ENCODE measurements around the gene CAPN2. TPM values are rescaled to one million over a fixed set of nuclear protein-coding genes. Genes with fewer than 3 reads are reported as not detected.
A peak's percentile ranks its signal among the peaks of the same experiment; 100 is the strongest.

Gene CAPN2
- 69.6 and 73.1 TPM in 2 replicates for total RNA-seq

DNA sequence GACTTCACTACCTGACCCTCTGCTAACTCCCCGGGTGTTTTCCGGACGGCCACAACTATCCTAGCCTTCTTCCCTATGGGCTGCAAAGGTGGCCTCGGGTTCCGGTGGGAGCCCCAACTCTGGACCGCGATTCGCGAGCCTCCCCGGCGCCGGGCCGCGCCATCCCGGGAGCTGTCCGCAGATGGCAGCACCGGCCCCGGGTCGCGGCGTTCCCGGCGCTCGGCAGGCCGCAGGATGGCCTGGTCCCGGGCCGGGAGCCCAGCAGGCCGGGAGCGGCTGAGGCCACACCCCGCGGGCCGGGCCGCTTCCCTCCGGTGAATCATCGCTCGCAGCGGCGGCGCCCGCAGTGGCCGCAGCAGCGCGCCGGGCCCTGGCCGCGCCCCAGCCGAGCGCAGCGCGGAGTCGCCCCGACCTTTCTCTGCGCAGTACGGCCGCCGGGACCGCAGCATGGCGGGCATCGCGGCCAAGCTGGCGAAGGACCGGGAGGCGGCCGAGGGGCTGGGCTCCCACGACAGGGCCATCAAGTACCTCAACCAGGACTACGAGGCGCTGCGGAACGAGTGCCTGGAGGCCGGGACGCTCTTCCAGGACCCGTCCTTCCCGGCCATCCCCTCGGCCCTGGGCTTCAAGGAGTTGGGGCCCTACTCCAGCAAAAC, at the start of gene CAPN2:
Gene CAPN2, plus strand, starts transcription at position 346 of the 656 bp plus-strand sequence. Its CDS starts 102 bp downstream, at position 448.
- peaks cover 12% of the 10 kb centered on the region for H3K36me3 Mint-ChIP-seq (ENCODE audit: low read depth)
- H3K4me1 Mint-ChIP-seq = peaks cover 66% of the 10 kb centered on the region
- H3K27me3 Mint-ChIP-seq = peaks cover 7% of the 10 kb centered on the region
- H3K9me3 Mint-ChIP-seq = no peaks in the 10 kb centered on the region
- peak; percentile 90 for DNase-seq
- H3K27ac Mint-ChIP-seq = peak within 1 kb of the TSS; percentile 87
- intact Hi-C loops (cut with micrococcal nuclease) = loop anchor here (1.0 to 10.0 kb wide), 3 partner anchors 9 to 998 kb away; partner anchors contain the start of genes AIDA and BROX
- H3K4me3 Mint-ChIP-seq = peak within 1 kb of the TSS; percentile 96

DNA sequence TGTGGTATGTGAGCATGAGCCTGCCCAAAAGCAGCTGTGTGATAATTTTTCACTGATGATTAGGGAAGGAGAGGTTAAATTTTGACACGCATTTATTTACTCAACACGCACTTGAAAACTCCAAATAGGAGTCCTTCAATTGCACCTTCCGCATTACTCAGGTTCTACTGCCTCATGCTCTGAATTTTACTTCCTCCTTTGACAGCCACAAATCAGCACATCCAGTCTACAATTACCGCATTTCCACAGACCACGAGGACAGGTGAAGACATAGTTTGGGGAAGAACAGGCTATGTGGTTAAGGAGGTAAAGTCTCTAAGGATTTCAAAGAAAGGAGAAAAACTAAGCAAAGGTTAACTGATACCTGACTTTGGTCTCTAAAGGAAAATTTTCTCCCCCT, 49.4 kb upstream of the CAPN2 start:
- peaks cover 13% of the 10 kb centered on the region for H3K27me3 Mint-ChIP-seq
- intact Hi-C loops (cut with micrococcal nuclease) = no loop called here
- no peaks in the 10 kb centered on the region for H3K9me3 Mint-ChIP-seq
- no peaks in the 10 kb centered on the region for H3K36me3 Mint-ChIP-seq (ENCODE audit: low read depth)
- no peak overlapping the region for H3K4me3 Mint-ChIP-seq
- H3K27ac Mint-ChIP-seq = no peak overlapping the region
- H3K4me1 Mint-ChIP-seq = no peaks in the 10 kb centered on the region
- no peak for DNase-seq

DNA sequence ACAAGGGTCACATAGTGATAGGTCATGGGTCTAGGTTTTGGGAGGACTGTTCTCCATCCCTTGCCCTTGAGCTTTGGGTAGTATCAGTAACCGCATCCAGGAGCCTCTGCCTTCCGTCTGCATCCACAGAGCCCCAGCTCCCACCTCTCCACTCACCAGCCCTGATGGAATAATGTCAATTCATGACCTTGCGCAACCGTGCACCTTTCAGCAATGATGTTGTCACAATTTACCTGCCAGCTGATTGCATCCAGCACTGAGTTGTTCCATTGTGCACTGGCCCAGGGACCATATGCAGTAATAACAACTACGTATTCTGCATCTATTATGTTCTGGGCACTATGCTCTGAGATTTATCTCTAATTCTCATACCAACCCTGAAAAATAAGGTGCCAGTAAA, 48.2 kb upstream of the CAPN2 start:
- DNase-seq = no peak
- intact Hi-C loops (cut with micrococcal nuclease) = no loop called here
- H3K4me1 Mint-ChIP-seq = no peaks in the 10 kb centered on the region
- H3K27me3 Mint-ChIP-seq = peaks cover 13% of the 10 kb centered on the region
- H3K36me3 Mint-ChIP-seq (ENCODE audit: low read depth) = no peaks in the 10 kb centered on the region
- no peaks in the 10 kb centered on the region for H3K9me3 Mint-ChIP-seq
- H3K4me3 Mint-ChIP-seq = no peak overlapping the region
- H3K27ac Mint-ChIP-seq = no peak overlapping the region

DNA sequence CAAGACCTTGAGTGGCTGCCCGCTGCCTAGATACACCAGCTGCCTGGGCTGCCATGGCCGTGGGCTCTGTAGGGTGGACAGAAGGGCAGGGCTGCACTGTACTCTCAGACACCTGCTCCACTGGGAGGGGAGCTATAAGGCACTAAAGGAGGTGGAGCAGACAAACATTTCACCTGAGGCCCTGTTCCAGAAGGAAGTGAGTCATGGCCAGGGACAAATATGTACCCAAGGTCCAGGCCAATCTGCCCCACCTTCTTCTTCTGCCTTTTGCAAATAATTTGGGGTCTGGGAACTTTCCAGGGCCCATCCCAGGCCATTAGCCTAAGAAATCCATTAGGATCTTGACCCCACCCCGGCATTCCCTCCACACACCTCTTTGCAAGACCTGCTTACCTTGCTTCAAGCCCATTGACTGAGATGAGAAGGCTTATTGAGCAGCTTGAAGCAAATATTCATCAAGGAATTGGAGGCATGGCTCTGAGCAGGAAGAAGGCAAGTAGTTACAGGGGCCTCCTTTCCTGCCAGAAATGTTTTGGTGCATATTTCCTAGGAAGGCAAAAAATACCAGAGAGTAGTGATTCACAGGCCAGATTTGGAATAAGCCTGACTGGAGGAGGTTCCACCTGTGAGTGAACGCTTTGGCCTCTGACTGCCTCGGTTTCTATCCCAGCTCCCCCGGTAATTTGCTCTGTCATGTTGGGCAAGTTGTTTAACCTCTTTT, 46.6 kb upstream of the CAPN2 start, which contains the start of gene CAPN8:
Gene CAPN8, minus strand, starts transcription at position 110 of the 721 bp plus-strand sequence. Its CDS starts 55 bp downstream, at position 55.
- no peak for DNase-seq
- Mint-ChIP-seq H3K36me3 (ENCODE audit: low read depth) (no peaks in the 10 kb centered on the region), H3K9me3 (no peaks in the 10 kb centered on the region), H3K27me3 (peaks cover 13% of the 10 kb centered on the region), H3K27ac (no peak within 1 kb of the TSS), H3K4me1 (no peaks in the 10 kb centered on the region), H3K4me3 (no peak within 1 kb of the TSS)
- intact Hi-C loops (cut with micrococcal nuclease) = no loop called here

DNA sequence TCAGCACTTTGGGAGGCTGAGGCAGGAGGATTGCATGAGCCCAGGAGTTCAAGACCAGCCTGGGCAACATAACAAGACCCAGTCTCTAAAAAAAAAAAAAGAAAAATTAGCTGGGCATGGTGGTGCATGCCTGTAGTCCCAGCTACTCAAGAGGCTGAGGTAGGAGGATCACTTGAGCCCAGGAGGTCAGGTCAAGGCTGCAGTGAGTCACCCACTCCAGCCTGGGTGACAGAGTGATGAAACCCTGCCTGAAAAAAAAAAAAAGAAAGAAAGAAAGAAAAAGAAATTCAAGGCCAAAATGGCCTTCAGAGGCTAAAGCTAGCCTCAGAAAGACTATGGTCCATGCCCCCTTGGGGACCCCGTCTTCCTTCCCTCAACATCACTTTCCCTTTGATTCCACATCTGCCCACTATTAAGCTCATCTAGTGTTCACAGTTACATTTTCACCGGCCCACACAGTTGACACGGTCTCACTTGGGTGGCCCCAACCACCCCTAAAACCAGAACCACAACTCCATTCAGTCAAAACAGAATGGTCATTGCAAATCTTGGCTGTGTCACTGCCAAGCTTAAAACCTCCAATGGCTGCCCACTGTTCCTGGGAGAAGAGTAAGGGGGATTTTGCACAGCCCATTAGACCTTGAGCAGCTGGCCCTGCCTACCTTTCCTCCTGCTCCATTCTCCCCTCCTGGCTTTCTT, 44.7 kb upstream of the CAPN2 start:
- no peaks in the 10 kb centered on the region for H3K36me3 Mint-ChIP-seq (ENCODE audit: low read depth)
- no peaks in the 10 kb centered on the region for H3K4me1 Mint-ChIP-seq
- DNase-seq = no peak
- H3K4me3 Mint-ChIP-seq = no peak overlapping the region
- no peaks in the 10 kb centered on the region for H3K9me3 Mint-ChIP-seq
- intact Hi-C loops (cut with micrococcal nuclease) = no loop called here
- H3K27ac Mint-ChIP-seq = no peak overlapping the region
- H3K27me3 Mint-ChIP-seq = peaks cover 12% of the 10 kb centered on the region

DNA sequence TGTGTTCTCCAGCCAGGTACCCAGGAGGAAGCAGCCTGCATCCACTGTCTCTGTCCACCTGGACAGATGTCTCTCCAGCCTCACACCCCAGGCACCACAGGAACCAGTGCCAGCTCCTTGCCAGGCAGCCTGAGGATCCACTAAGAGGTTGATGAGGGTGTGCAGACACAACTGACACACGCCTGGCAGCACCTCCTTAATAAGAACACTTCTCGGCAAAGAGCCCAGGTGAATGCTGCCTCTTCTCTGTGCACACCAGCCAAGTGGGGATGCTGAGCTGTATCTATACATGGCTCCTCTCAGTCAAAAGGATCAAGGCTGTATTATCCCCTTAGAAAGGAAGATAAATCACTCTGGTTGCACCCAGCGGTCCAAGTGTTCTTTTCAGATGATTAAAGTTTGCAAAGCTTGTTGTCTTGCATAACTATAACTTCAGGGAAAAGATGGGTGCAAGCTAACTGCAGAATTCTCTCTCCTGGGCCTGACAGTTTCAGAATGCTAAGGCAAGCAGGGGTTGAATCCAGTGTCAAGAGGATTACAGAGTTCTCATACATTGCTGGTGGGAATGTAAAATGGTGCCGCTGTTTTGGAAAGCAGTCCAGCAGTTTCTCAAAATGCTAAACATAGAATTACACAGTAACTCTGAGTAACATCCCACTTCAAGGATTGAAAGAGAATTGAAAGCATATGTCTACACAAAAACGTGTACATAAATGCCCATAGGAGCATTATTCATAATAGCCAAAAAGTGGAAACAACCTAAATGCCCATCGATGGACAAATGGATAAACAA, 43.1 kb upstream of the CAPN2 start:
- H3K36me3 Mint-ChIP-seq (ENCODE audit: low read depth) = no peaks in the 10 kb centered on the region
- no peaks in the 10 kb centered on the region for H3K4me1 Mint-ChIP-seq
- H3K4me3 Mint-ChIP-seq = no peak overlapping the region
- no peak overlapping the region for H3K27ac Mint-ChIP-seq
- intact Hi-C loops (cut with micrococcal nuclease) = no loop called here
- peaks cover 4% of the 10 kb centered on the region for H3K27me3 Mint-ChIP-seq
- no peaks in the 10 kb centered on the region for H3K9me3 Mint-ChIP-seq
- no peak for DNase-seq

DNA sequence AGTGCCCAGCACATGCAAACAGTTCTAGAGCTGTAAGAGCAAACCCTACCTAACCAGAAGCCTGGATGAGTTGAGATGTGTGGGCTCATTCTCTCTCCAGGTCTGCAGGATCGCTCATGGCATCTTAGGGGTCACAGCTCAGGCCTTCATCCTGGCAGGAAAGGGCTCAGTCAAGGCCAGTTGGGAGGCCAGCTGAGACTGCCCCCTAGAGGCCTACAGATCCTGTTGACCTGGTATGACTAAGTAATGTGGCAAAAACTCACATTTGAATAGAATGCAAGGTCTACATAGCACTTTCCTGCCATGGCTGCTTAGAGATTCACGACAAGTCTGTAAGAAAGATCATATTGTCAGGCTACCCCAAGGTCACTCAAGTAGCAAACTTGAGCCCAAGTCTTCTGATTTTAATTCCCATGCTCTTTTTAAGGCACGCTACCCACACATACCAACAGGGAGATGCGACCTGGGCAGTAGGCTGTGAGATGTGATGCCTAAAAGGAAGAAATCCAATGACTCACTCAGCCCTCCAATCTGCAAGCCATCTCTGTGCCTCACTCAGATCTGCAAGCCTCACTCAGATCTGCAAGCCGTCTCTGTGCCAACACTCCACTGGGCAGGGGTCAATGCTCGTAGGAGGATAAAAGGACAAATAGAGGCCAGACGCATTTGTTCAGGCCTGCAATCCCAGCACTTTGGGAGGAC, 41.7 kb upstream of the CAPN2 start:
- peaks cover 4% of the 10 kb centered on the region for H3K27me3 Mint-ChIP-seq
- H3K27ac Mint-ChIP-seq = no peak overlapping the region
- no peaks in the 10 kb centered on the region for H3K4me1 Mint-ChIP-seq
- peak; percentile 60 for DNase-seq
- H3K36me3 Mint-ChIP-seq (ENCODE audit: low read depth) = no peaks in the 10 kb centered on the region
- intact Hi-C loops (cut with micrococcal nuclease) = no loop called here
- H3K9me3 Mint-ChIP-seq = peaks cover 5% of the 10 kb centered on the region
- no peak overlapping the region for H3K4me3 Mint-ChIP-seq

DNA sequence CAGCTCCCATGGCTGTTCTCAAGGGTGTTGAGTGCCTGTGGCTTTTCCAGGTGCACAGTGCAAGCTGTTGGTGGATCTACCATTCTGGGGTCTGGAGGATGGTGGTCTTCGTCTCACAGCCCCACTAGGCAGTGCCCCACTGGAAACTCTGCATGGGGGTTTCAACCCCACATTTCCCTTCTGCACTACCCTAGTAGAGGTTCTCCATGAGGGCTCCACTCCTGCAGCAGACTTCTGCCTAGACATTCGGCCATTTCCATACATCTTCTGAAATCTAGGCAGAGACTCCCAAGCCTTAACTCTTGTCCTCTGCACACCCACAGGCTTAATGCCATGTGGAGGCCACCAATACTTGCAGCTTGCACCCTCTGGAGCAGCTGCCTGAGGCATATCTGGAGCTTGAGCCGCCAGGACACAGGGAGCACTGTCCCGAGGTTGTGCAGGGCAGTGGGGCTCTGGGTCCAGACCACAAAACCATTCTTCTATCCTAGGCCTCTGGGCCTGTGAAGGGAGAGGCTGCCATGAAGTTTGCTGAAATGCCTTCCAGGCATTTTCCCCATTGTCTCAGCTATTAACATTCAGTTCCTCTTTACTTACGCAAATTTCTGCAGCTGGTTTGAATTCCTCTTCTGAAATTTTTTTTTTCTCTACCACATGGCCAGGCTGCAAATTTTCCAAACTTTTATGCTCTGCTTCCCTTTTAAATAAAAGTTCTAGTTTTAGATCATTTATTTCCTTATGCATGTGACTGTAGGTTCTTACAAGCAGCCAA, 38.0 kb upstream of the CAPN2 start:
- Mint-ChIP-seq H3K4me1 (no peaks in the 10 kb centered on the region), H3K27ac (no peak overlapping the region), H3K4me3 (no peak overlapping the region), H3K9me3 (peaks cover 8% of the 10 kb centered on the region), H3K27me3 (peaks cover 4% of the 10 kb centered on the region), H3K36me3 (ENCODE audit: low read depth) (no peaks in the 10 kb centered on the region)
- DNase-seq = no peak
- intact Hi-C loops (cut with micrococcal nuclease) = no loop called here

DNA sequence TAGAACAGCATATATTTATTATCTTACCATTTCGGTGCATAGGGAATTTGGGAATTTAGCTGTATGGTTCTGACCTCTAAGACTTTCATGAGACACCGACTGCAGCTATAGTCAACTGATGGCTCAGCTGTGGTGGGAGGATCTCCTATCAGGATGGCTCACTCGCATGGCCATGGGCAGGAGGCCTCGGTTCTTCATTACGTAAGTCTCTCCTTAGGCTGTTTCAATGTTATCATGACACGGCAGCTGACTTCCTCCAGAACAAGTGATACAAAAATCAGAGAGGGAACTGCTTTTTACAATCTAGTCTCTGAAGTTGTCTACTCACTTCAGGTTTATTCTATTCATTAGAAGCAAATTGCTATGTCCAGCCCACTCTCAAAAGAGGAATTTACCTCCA, 33.5 kb upstream of the CAPN2 start:
- Mint-ChIP-seq H3K36me3 (ENCODE audit: low read depth) (no peaks in the 10 kb centered on the region), H3K4me3 (no peak overlapping the region), H3K27me3 (peaks cover 6% of the 10 kb centered on the region), H3K27ac (no peak overlapping the region), H3K9me3 (peaks cover 8% of the 10 kb centered on the region), H3K4me1 (no peaks in the 10 kb centered on the region)
- no peak for DNase-seq
- intact Hi-C loops (cut with micrococcal nuclease) = no loop called here

DNA sequence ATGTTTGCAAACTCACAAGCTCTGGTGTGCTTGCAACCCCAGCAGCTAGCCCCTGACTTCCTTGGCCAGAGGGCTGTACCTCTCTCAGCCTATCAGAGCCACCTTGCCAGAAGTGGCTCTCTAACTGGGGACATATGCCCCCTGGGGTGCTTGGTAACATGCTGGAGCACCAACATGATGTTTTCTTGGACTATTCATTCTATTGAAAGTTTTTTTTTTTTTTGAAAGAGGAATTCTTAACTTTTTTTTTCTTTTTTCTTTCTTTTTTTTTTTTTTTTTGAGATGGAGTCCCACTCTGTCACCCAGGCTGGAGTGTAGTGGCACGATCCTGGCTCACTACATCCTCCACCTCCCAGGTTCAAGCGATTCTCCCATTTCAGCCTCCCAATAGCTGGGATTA, 32.2 kb upstream of the CAPN2 start:
- Mint-ChIP-seq H3K36me3 (ENCODE audit: low read depth) (no peaks in the 10 kb centered on the region), H3K4me1 (no peaks in the 10 kb centered on the region), H3K9me3 (peaks cover 3% of the 10 kb centered on the region), H3K4me3 (no peak overlapping the region), H3K27me3 (peaks cover 17% of the 10 kb centered on the region), H3K27ac (no peak overlapping the region)
- intact Hi-C loops (cut with micrococcal nuclease) = no loop called here
- DNase-seq = no peak

DNA sequence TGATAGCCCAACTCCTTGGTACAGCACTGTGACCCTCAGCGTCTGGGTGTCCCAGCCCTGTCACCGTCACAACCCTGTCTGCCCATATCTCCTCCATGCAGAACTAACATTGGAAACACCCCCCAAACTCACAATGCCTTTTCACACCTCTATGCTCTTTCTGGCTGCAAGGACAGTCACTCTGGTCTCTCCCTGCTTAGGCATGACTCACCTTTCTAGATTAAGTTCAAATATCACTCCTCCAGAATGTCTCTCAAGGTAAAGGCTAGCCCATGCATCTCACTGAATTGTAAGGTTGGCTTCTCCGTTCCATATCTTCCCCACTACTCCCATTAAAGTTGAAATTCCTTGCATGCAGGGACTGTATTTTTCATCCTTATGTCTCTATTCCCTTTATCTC, 29.8 kb upstream of the CAPN2 start:
- H3K36me3 Mint-ChIP-seq (ENCODE audit: low read depth) = no peaks in the 10 kb centered on the region
- H3K4me3 Mint-ChIP-seq = no peak overlapping the region
- H3K4me1 Mint-ChIP-seq = no peaks in the 10 kb centered on the region
- H3K27me3 Mint-ChIP-seq = peaks cover 24% of the 10 kb centered on the region
- no peak overlapping the region for H3K27ac Mint-ChIP-seq
- intact Hi-C loops (cut with micrococcal nuclease) = no loop called here
- peaks cover under 1% of the 10 kb centered on the region for H3K9me3 Mint-ChIP-seq
- no peak for DNase-seq

DNA sequence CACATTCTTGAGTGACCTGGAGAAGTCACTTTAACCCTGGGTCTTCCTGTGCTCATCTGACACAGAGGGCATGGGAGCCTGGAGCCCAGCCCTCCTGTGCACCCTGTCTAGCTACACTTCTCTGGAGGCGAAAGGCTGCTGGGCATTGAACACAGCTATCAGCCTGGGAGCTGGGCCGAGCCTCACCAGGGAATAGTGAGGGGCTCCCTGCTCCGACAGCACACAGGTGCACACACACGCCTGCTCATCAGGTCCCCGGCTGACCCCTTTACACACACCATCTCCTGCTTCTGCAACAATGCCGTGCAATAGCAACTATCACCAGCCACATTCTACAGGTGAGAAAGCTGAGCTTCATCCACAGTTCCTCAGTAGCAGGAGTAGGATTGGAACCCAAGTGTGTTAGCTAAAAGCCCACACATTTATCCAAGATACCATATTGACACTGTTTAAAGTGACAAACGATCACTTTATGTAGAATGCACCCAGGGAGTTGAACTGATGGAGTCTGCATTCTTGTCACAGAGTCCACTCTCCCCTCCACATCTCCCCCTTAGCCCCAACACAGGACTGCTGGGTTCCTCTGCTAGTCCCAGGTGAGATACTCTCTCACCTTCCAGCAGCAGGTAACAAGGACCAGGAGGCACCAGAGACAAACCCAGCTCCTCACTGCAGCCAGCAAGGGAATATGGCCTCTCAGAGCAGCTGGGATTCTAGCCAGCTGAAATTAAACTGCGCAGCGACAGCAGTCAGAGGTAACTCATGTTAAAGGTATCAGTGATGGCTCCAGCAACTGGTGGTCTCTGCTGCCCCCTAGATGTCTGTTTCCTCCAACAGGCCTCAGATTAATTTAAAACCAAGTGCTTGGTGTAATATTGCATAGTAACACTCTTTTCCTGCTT, 28.5 kb upstream of the CAPN2 start:
- peak; percentile 73 for DNase-seq
- peaks cover 30% of the 10 kb centered on the region for H3K27me3 Mint-ChIP-seq
- peaks cover 5% of the 10 kb centered on the region for H3K9me3 Mint-ChIP-seq
- intact Hi-C loops (cut with micrococcal nuclease) = loop anchor here (2.0 kb wide), 1 partner anchor 549 kb away; no protein-coding TSS in a partner anchor
- H3K27ac Mint-ChIP-seq = no peak overlapping the region
- no peaks in the 10 kb centered on the region for H3K36me3 Mint-ChIP-seq (ENCODE audit: low read depth)
- no peaks in the 10 kb centered on the region for H3K4me1 Mint-ChIP-seq
- no peak overlapping the region for H3K4me3 Mint-ChIP-seq

Measured in activated CD4-positive, alpha-beta T cell treated with anti-CD3 and anti-CD28 coated beads, Interleukin-2, amount 10 ng/mL, durations not matched to agents 24 days and 14 days (primary cell).